ENCODE data around the gene TENM4. TPM values are rescaled to one million over a fixed set of nuclear protein-coding genes. Genes with fewer than 3 reads are reported as not detected.

Gene TENM4
- polyA plus RNA-seq, 1 of the 3 experiments (the other 2 are of a cell fraction), result 16.7 TPM

- WGBS (ENCODE audit: low lambda C conversion rate), result 80% methylated on average over 1 of the region's 1 CpG
Measured at GRCh38 chr11:79444923-79445322, 4.1 kb upstream of the TENM4 start.

More at GRCh38 chr11:79444923-79445322, 4.1 kb upstream of the TENM4 start:
- no peaks in the 10 kb centered on the region for H3K36me3 ChIP-seq (replicated peaks in 1 of 2; ENCODE audit: control insufficient read depth in 1 of 2, insufficient read depth in 2 of 2, low read length in 1 of 2)
- no peak for TF ChIP-seq JUND (IDR thresholded peaks at IDR 0.05)
- TF ChIP-seq TEAD4 (IDR thresholded peaks at IDR 0.05; ENCODE audit: borderline replicate concordance, insufficient read depth), result no peak
- no peak for TF ChIP-seq YY1 (IDR thresholded peaks at IDR 0.05; ENCODE audit: low read depth)
- TF ChIP-seq POLR2AphosphoS5 (IDR thresholded peaks at IDR 0.05; ENCODE audit: low read depth, low read length), result no peak
- TF ChIP-seq SMC3 (IDR thresholded peaks at IDR 0.05; ENCODE audit: low read depth, low read length), result no peak
- no peak for TF ChIP-seq CTCF (IDR thresholded peaks at IDR 0.05)
- no peak for TF ChIP-seq ZBTB33 (IDR thresholded peaks at IDR 0.05; ENCODE audit: borderline replicate concordance, low read depth)
- TF ChIP-seq REST (IDR thresholded peaks at IDR 0.05; ENCODE audit: low read depth, low read length), result no peak
- no peak for TF ChIP-seq GATA2 (CRISPR knock-in tag; IDR thresholded peaks at IDR 0.05)
- TF ChIP-seq GABPA (IDR thresholded peaks at IDR 0.05; ENCODE audit: low read depth), result no peak
- no peak for TF ChIP-seq NFIC (IDR thresholded peaks at IDR 0.05; ENCODE audit: borderline replicate concordance)
- TF ChIP-seq USF2 (IDR thresholded peaks at IDR 0.05; ENCODE audit: borderline replicate concordance, low read depth, low read length), result no peak
- TF ChIP-seq RAD21 (IDR thresholded peaks at IDR 0.05; ENCODE audit: low read length), result no peak
- no peak for TF ChIP-seq MXI1 (IDR thresholded peaks at IDR 0.05; ENCODE audit: low read depth, low read length)
- no peak for TF ChIP-seq RFX5 (IDR thresholded peaks at IDR 0.05; ENCODE audit: low read length)
- no peak for TF ChIP-seq PBX3 (IDR thresholded peaks at IDR 0.05)
- TF ChIP-seq CHD2 (IDR thresholded peaks at IDR 0.05; ENCODE audit: low read length, partially characterized antibody), result no peak
- TF ChIP-seq NRF1 (IDR thresholded peaks at IDR 0.05; ENCODE audit: low read depth, low read length), result no peak
- no peak overlapping the region for H3K4me3 ChIP-seq (ENCODE audit: low read depth in 2 of 2, low read length in 1 of 2)
- H2AFZ ChIP-seq (ENCODE audit: low read depth), result no peak overlapping the region
- ChIA-PET POLR2A (no interaction called here), CTCF (interaction anchor here (1.0 to 1.7 kb wide), 3 partner anchors 16 to 799 kb away, joined by 3 to 6 read pairs (median 3); no protein-coding TSS in a partner anchor)
- peaks cover 3 to 9% of the 10 kb centered on the region in 2 experiments; a peak in 2 of 4 replicates for H3K4me1 ChIP-seq (ENCODE audit: control insufficient read depth in 1 of 2, insufficient read depth in 2 of 2, low read depth in 1 of 2, low read length in 1 of 2)
- H3K9me3 ChIP-seq, result no peaks in the 10 kb centered on the region; the same call in 1 of the 2 replicates
- no peak overlapping the region for H3K4me2 ChIP-seq
- no peak overlapping the region for H3K27ac ChIP-seq (ENCODE audit: low read depth in 2 of 2, low read length in 1 of 2)
- H4K20me1 ChIP-seq (ENCODE audit: insufficient read depth), result no peaks in the 10 kb centered on the region
- no peak overlapping the region for H3K9ac ChIP-seq
- H3K79me2 ChIP-seq (ENCODE audit: insufficient read depth), result 0 out of 2 replicates have a peak, but pooled peaks cover 7% of the 10 kb centered on the region
- H3K27me3 ChIP-seq (ENCODE audit: insufficient read depth), result no peaks in the 10 kb centered on the region
- H3K9me2 ChIP-seq, result no peaks in the 10 kb centered on the region
- H3F3A ChIP-seq (replicated peaks; ENCODE audit: insufficient read depth), result peaks cover 10% of the 10 kb centered on the region
- no peak for DNase-seq

All from SK-N-SH (cell line).